Measurements from ENCODE around the gene CNTN4. TPM values are rescaled to one million over a fixed set of nuclear protein-coding genes. Genes with fewer than 3 reads are reported as not detected.

The CNTN4 gene
- total RNA-seq, 3 donors from 2014 or later (not counting 1 experiment from before 2014, with no cell fraction given) = not detected

GRCh38 chr3:2141482-2141881 lies 42.8 kb downstream of the CNTN4 start:
- intact Hi-C loops (cut with micrococcal nuclease) = no loop called here
- no peak for DNase-seq
- no peak overlapping the region for H3K27ac ChIP-seq (ENCODE audit: low read length)
- peaks cover 8 to 14% of the 10 kb centered on the region in 2 donors for H3K9me3 Mint-ChIP-seq
- no peak overlapping the region for H3K27ac Mint-ChIP-seq
- ATAC-seq = no peak
- peaks cover 8% of the 10 kb centered on the region for H3K36me3 Mint-ChIP-seq
- 81% methylated on average over 1 of the region's 1 CpG for WGBS (ENCODE audit: insufficient coverage)
- no peak overlapping the region for H3K4me3 Mint-ChIP-seq
- H3K4me3 ChIP-seq (ENCODE audit: low read length) = no peak overlapping the region
- H3K27me3 ChIP-seq (ENCODE audit: control insufficient read depth, insufficient read depth, low read length) = no peaks in the 10 kb centered on the region
- H3K36me3 ChIP-seq (ENCODE audit: control insufficient read depth, insufficient read depth, low read length) = no peaks in the 10 kb centered on the region
- no peaks in the 10 kb centered on the region for H3K4me1 Mint-ChIP-seq
- no peaks in the 10 kb centered on the region for H3K9me3 ChIP-seq (ENCODE audit: control insufficient read depth, insufficient read depth, low read length)
- H3K27me3 Mint-ChIP-seq (ENCODE audit: low read depth in 2 of 2) = no peaks in the 10 kb centered on the region
- no peak for TF ChIP-seq CTCF (IDR thresholded peaks at IDR 0.05)
- no peaks in the 10 kb centered on the region for H3K4me1 ChIP-seq (ENCODE audit: control insufficient read depth, insufficient read depth, low read length)

GRCh38 chr3:2148561-2149340 lies 50.1 kb downstream of the CNTN4 start:
- no peak for DNase-seq

GRCh38 chr3:2153053-2153452 lies 54.4 kb downstream of the CNTN4 start:
- Histone ChIP-seq H3K27me3 (ENCODE audit: control insufficient read depth, insufficient read depth, low read length) (no peaks in the 10 kb centered on the region), H3K27ac (ENCODE audit: low read length) (no peak overlapping the region), H3K9me3 (ENCODE audit: control insufficient read depth, insufficient read depth, low read length) (no peaks in the 10 kb centered on the region), H3K4me3 (ENCODE audit: low read length) (no peak overlapping the region), H3K36me3 (ENCODE audit: control insufficient read depth, insufficient read depth, low read length) (no peaks in the 10 kb centered on the region), H3K4me1 (ENCODE audit: control insufficient read depth, insufficient read depth, low read length) (no peaks in the 10 kb centered on the region)
- ATAC-seq (no peak), DNase-seq (no peak)
- 90% methylated on average over 2 of the region's 2 CpGs for WGBS (ENCODE audit: insufficient coverage)
- Mint-ChIP-seq H3K27me3 (ENCODE audit: low read depth in 2 of 2) (no peaks in the 10 kb centered on the region), H3K9me3 (peaks cover 4 to 11% of the 10 kb centered on the region in 2 donors), H3K27ac (no peak overlapping the region), H3K4me1 (no peaks in the 10 kb centered on the region), H3K4me3 (no peak overlapping the region), H3K36me3 (no peaks in the 10 kb centered on the region)
- intact Hi-C loops (cut with micrococcal nuclease) = no loop called here
- no peak for TF ChIP-seq CTCF (IDR thresholded peaks at IDR 0.05)

More at GRCh38 chr3:2148561-2149340, 50.1 kb downstream of the CNTN4 start:
- H3K4me3 ChIP-seq (ENCODE audit: low read length) = no peak overlapping the region
- Mint-ChIP-seq H3K27me3 (ENCODE audit: low read depth in 2 of 2) (no peaks in the 10 kb centered on the region), H3K4me3 (no peak overlapping the region), H3K27ac (no peak overlapping the region), H3K4me1 (no peaks in the 10 kb centered on the region), H3K9me3 (peaks cover 6 to 7% of the 10 kb centered on the region in 2 donors), H3K36me3 (no peaks in the 10 kb centered on the region)
- no peak for TF ChIP-seq CTCF (IDR thresholded peaks at IDR 0.05)
- no peaks in the 10 kb centered on the region for H3K9me3 ChIP-seq (ENCODE audit: control insufficient read depth, insufficient read depth, low read length)
- 89% methylated on average over 7 of the region's 10 CpGs for WGBS (ENCODE audit: insufficient coverage)
- intact Hi-C loops (cut with micrococcal nuclease) = no loop called here
- H3K27ac ChIP-seq (ENCODE audit: low read length) = no peak overlapping the region
- no peaks in the 10 kb centered on the region for H3K27me3 ChIP-seq (ENCODE audit: control insufficient read depth, insufficient read depth, low read length)
- ATAC-seq = no peak
- H3K36me3 ChIP-seq (ENCODE audit: control insufficient read depth, insufficient read depth, low read length) = no peaks in the 10 kb centered on the region
- H3K4me1 ChIP-seq (ENCODE audit: control insufficient read depth, insufficient read depth, low read length) = no peaks in the 10 kb centered on the region

GRCh38 chr3:2153547-2153946 lies 54.9 kb downstream of the CNTN4 start:
- DNase-seq (no peak), ATAC-seq (no peak)
- Histone ChIP-seq H3K27ac (ENCODE audit: low read length) (no peak overlapping the region), H3K4me3 (ENCODE audit: low read length) (no peak overlapping the region), H3K9me3 (ENCODE audit: control insufficient read depth, insufficient read depth, low read length) (no peaks in the 10 kb centered on the region), H3K27me3 (ENCODE audit: control insufficient read depth, insufficient read depth, low read length) (no peaks in the 10 kb centered on the region), H3K4me1 (ENCODE audit: control insufficient read depth, insufficient read depth, low read length) (no peaks in the 10 kb centered on the region), H3K36me3 (ENCODE audit: control insufficient read depth, insufficient read depth, low read length) (no peaks in the 10 kb centered on the region)
- TF ChIP-seq CTCF (IDR thresholded peaks at IDR 0.05) = no peak
- no peak overlapping the region for H3K27ac Mint-ChIP-seq
- no peaks in the 10 kb centered on the region for H3K4me1 Mint-ChIP-seq
- intact Hi-C loops (cut with micrococcal nuclease) = no loop called here
- no peaks in the 10 kb centered on the region for H3K36me3 Mint-ChIP-seq
- no peaks in the 10 kb centered on the region for H3K27me3 Mint-ChIP-seq (ENCODE audit: low read depth in 2 of 2)
- H3K9me3 Mint-ChIP-seq = peaks cover 4 to 11% of the 10 kb centered on the region in 2 donors
- no peak overlapping the region for H3K4me3 Mint-ChIP-seq
- WGBS (ENCODE audit: insufficient coverage) = 62% methylated on average over 5 of the region's 5 CpGs
